Measurements from ENCODE around the gene TULP4.
"Not testable (repeated sequence)": the region's sequence is repeated elsewhere in the genome, so short reads cannot be mapped to it uniquely, and the experiment has no call there.

The TULP4 gene

GRCh38 chr6:158391276-158391675, 79.0 kb downstream of the TULP4 start:
- no peak for DNase-seq (ENCODE audit: low read depth)

GRCh38 chr6:158391977-158392376, 79.7 kb downstream of the TULP4 start:
- DNase-seq (ENCODE audit: low read depth) = not testable (repeated sequence)

GRCh38 chr6:158396136-158396535, 83.9 kb downstream of the TULP4 start:
- DNase-seq (ENCODE audit: low read depth) = no peak

- DNase-seq (ENCODE audit: low read depth) = no peak
Observed at GRCh38 chr6:158397578-158397977, 85.3 kb downstream of the TULP4 start.

GRCh38 chr6:158398252-158399024, 86.2 kb downstream of the TULP4 start:
- DNase-seq (ENCODE audit: low read depth) = no peak

- no peak for DNase-seq (ENCODE audit: low read depth)
Observed at GRCh38 chr6:158399040-158399700, 86.9 kb downstream of the TULP4 start.

- DNase-seq (ENCODE audit: low read depth) = no peak
Observed at GRCh38 chr6:158402184-158402583, 89.9 kb downstream of the TULP4 start.

- DNase-seq (ENCODE audit: low read depth) = not testable (repeated sequence)
Observed at GRCh38 chr6:158405321-158405831, 93.1 kb downstream of the TULP4 start.

GRCh38 chr6:158405933-158406332, 93.7 kb downstream of the TULP4 start:
- DNase-seq (ENCODE audit: low read depth) = no peak

- DNase-seq (ENCODE audit: low read depth) = no peak
Observed at GRCh38 chr6:158406736-158407135, 94.5 kb downstream of the TULP4 start.

- DNase-seq (ENCODE audit: low read depth) = no peak
Observed at GRCh38 chr6:158408013-158408412, 95.7 kb downstream of the TULP4 start.

GRCh38 chr6:158408552-158409130, 96.4 kb downstream of the TULP4 start:
- DNase-seq (ENCODE audit: low read depth) = no peak

- DNase-seq (ENCODE audit: low read depth) = no peak
Observed at GRCh38 chr6:158409451-158409850, 97.2 kb downstream of the TULP4 start.

GRCh38 chr6:158410784-158411183, 98.5 kb downstream of the TULP4 start:
- no peak for DNase-seq (ENCODE audit: low read depth)

- no peak for DNase-seq (ENCODE audit: low read depth)
Observed at GRCh38 chr6:158411998-158412397, 99.7 kb downstream of the TULP4 start.

GRCh38 chr6:158413028-158413427, 100.8 kb downstream of the TULP4 start:
- no peak for DNase-seq (ENCODE audit: low read depth)

- DNase-seq (ENCODE audit: low read depth) = no peak
Observed at GRCh38 chr6:158413814-158414565, 101.7 kb downstream of the TULP4 start.

GRCh38 chr6:158414851-158415262, 102.6 kb downstream of the TULP4 start:
- DNase-seq (ENCODE audit: low read depth) = no peak

- no peak for DNase-seq (ENCODE audit: low read depth)
Observed at GRCh38 chr6:158415666-158416065, 103.4 kb downstream of the TULP4 start.

GRCh38 chr6:158416883-158417759, 104.9 kb downstream of the TULP4 start:
- DNase-seq (ENCODE audit: low read depth) = no peak

- DNase-seq (ENCODE audit: low read depth) = no peak
Observed at GRCh38 chr6:158417760-158418098, 105.5 kb downstream of the TULP4 start.

All from stimulated activated CD8-positive, alpha-beta memory T cell treated with anti-CD3 and anti-CD28 coated beads, Interleukin-4, amount 100 ng/mL, for 24 hours (primary cell).